Tibial nerve (tissue), 4 donors: ENCODE results near the gene KLF4. TPM values are rescaled to one million over a fixed set of nuclear protein-coding genes. Genes with fewer than 3 reads are reported as not detected.

Source experiments
- DNase-seq, 2 donors: peaks; one replicate each; pipeline ENCODE4 v3.0.0-alpha.2; 2019; ENCODE audit warnings: low spot score in 2 of 2
- H3K27ac ChIP-seq, 4 donors: fragments of 200-600 bp; sonication (generic) in 3 of 4; one replicate each; pipeline ENCODE4 v1.5.1; 2017 to 2019; ENCODE audit warnings: mild to moderate bottlenecking in 1 of 4
- H3K27me3 ChIP-seq, 2 donors: fragments of 200-600 bp; sonication (generic) in 1 of 2; one replicate each; pipeline versions ENCODE4 v1.5.1 to v1.6.0; 2017 to 2019
- H3K36me3 ChIP-seq, 3 donors: fragments of 200-600 bp; sonication (generic); one replicate each; pipeline ENCODE4 v1.5.1; 2018 to 2019
- H3K4me1 ChIP-seq, 4 donors: fragments of 200-600 bp; sonication (generic) in 3 of 4; one replicate each; pipeline ENCODE4 v1.5.1; 2017 to 2019
- H3K4me3 ChIP-seq, 4 donors: fragments of 200-600 bp; sonication (generic) in 3 of 4; one replicate each; pipeline ENCODE4 v1.5.1; 2017 to 2019; ENCODE audit warnings: mild to moderate bottlenecking in 1 of 4, moderate library complexity in 1 of 4
- H3K9me3 ChIP-seq, 4 donors: fragments of 200-600 bp; sonication (generic) in 3 of 4; one replicate each; pipeline ENCODE4 v1.5.1; 2017 to 2019
- EP300 ChIP-seq, 2 donors: sonication (generic); formaldehyde crosslinking; IDR thresholded peaks; one replicate each; pipeline ENCODE4 v1.6.1; 2017; ENCODE audit warnings: antibody characterized with exemption in 2 of 2, mild to moderate bottlenecking in 1 of 2
- POLR2A ChIP-seq, 2 donors: fragments of 450-650 bp; IDR thresholded peaks; one replicate each; pipeline ENCODE4 v1.6.1; 2017; ENCODE audit warnings: antibody characterized with exemption in 2 of 2, mild to moderate bottlenecking in 2 of 2, moderate library complexity in 2 of 2
- WGBS, 2 donors: methylation state at CpG; one replicate each; pipeline ENCODE4 v1.1.5; 2018; 5-methylcytosine and 5-hydroxymethylcytosine counted together
- total RNA-seq, 4 donors: library from RNA; depleted of rRNA; stranded (reverse); fragments of >200 nt; gene quantifications; one replicate each; pipeline ENCODE4 v1.1.0, GENCODE V29; 2016
- TF ChIP-seq, protein P1 (sequence below), 5 experiments: fragments of 200-600 bp in 3 of 5; fragments of 450-650 bp in 2 of 5; sonication (generic) in 3 of 5; IDR thresholded peaks; one replicate each; pipeline ENCODE4 v1.5.1; 2016 to 2019; ENCODE audit warnings: antibody characterized with exemption in 5 of 5, mild to moderate bottlenecking in 3 of 5, moderate library complexity in 2 of 5

The KLF4 gene
- total RNA-seq, 4 donors from 2014 or later: 90.6 to 123 (median 106) TPM

DNA sequence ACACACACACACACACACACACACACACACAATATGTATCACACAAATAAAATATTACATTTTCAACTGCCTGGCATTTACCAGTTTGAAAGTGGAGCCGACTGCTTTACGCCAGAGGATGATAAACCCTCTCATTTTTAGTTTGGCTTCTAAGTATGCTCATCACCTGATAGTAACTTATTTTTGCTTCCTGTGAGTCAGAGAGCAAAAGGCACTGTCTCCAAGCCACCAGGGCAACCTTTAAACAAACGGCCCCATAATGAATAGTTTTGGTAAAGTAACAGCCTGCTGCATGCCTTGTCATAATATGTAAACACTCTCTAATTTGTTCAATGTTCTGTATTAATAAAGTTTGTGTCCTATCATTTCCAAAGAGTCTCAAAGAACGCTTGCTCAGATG, 26.9 kb downstream of the KLF4 start:
- Histone ChIP-seq H3K9me3 (peaks cover 0 to 13% (median 3%) of the 10 kb centered on the region in 4 donors), H3K4me1 (peaks cover 0 to 13% (median 0%) of the 10 kb centered on the region in 4 donors), H3K27ac (no peak overlapping the region), H3K4me3 (no peak overlapping the region), H3K36me3 (no peaks in the 10 kb centered on the region), H3K27me3 (no peaks in the 10 kb centered on the region)
- TF ChIP-seq, protein P1, sequence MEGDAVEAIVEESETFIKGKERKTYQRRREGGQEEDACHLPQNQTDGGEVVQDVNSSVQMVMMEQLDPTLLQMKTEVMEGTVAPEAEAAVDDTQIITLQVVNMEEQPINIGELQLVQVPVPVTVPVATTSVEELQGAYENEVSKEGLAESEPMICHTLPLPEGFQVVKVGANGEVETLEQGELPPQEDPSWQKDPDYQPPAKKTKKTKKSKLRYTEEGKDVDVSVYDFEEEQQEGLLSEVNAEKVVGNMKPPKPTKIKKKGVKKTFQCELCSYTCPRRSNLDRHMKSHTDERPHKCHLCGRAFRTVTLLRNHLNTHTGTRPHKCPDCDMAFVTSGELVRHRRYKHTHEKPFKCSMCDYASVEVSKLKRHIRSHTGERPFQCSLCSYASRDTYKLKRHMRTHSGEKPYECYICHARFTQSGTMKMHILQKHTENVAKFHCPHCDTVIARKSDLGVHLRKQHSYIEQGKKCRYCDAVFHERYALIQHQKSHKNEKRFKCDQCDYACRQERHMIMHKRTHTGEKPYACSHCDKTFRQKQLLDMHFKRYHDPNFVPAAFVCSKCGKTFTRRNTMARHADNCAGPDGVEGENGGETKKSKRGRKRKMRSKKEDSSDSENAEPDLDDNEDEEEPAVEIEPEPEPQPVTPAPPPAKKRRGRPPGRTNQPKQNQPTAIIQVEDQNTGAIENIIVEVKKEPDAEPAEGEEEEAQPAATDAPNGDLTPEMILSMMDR (IDR thresholded peaks at IDR 0.05): no peak
- TF ChIP-seq POLR2A (IDR thresholded peaks at IDR 0.05) (no peak), EP300 (IDR thresholded peaks at IDR 0.05) (no peak)
- WGBS, 2 donors: 70 to 76% methylated on average over 4 of the region's 4 CpGs
- DNase-seq: no peak

GRCh38 chr9:107460153-107461023, 29.2 kb downstream of the KLF4 start:
- H3K9me3 ChIP-seq: peaks cover 0 to 13% (median 3%) of the 10 kb centered on the region in 4 donors
- WGBS, 2 donors: 83% methylated on average over 6 of the region's 6 CpGs

GRCh38 chr9:107455425-107456135, 34.0 kb downstream of the KLF4 start:
- no peak for TF ChIP-seq POLR2A (IDR thresholded peaks at IDR 0.05)
- TF ChIP-seq, protein P1 (IDR thresholded peaks at IDR 0.05): no peak
- no peak for TF ChIP-seq EP300 (IDR thresholded peaks at IDR 0.05)
- 58 to 61% methylated on average over 6 of the region's 6 CpGs for WGBS, 2 donors
- H3K9me3 ChIP-seq: peaks cover 0 to 6% (median under 1%) of the 10 kb centered on the region in 4 donors
- DNase-seq: no peak
- H3K27me3 ChIP-seq: no peaks in the 10 kb centered on the region
- H3K4me1 ChIP-seq: no peaks in the 10 kb centered on the region
- H3K36me3 ChIP-seq: no peaks in the 10 kb centered on the region
- H3K27ac ChIP-seq: no peak overlapping the region
- no peak overlapping the region for H3K4me3 ChIP-seq

More at GRCh38 chr9:107460153-107461023, 29.2 kb downstream of the KLF4 start:
- TF ChIP-seq POLR2A (IDR thresholded peaks at IDR 0.05): no peak
- no peak for TF ChIP-seq EP300 (IDR thresholded peaks at IDR 0.05)
- TF ChIP-seq, protein P1 (IDR thresholded peaks at IDR 0.05): no peak
- no peak overlapping the region for H3K27ac ChIP-seq
- H3K4me3 ChIP-seq: no peak overlapping the region
- H3K36me3 ChIP-seq: no peaks in the 10 kb centered on the region
- peaks cover 0 to 7% (median 0%) of the 10 kb centered on the region in 4 donors for H3K4me1 ChIP-seq
- no peaks in the 10 kb centered on the region for H3K27me3 ChIP-seq
- DNase-seq: no peak

- DNase-seq: no peak
- Histone ChIP-seq H3K27ac (no peak overlapping the region), H3K27me3 (no peaks in the 10 kb centered on the region), H3K4me3 (no peak overlapping the region), H3K9me3 (no peaks in the 10 kb centered on the region), H3K4me1 (no peaks in the 10 kb centered on the region), H3K36me3 (no peaks in the 10 kb centered on the region)
- 82 to 87% methylated on average over 4 of the region's 4 CpGs for WGBS, 2 donors
- TF ChIP-seq POLR2A (IDR thresholded peaks at IDR 0.05) (no peak), EP300 (IDR thresholded peaks at IDR 0.05) (no peak)
- TF ChIP-seq, protein P1 (IDR thresholded peaks at IDR 0.05): no peak
These were observed 36.1 kb downstream of the KLF4 start for GRCh38 chr9:107453479-107453878.

- H3K4me1 ChIP-seq: no peaks in the 10 kb centered on the region
- H3K9me3 ChIP-seq: no peaks in the 10 kb centered on the region
- H3K27me3 ChIP-seq: no peaks in the 10 kb centered on the region
- WGBS, 2 donors: 38 to 59% methylated on average over 1 of the region's 1 CpG
- no peak overlapping the region for H3K4me3 ChIP-seq
- no peaks in the 10 kb centered on the region for H3K36me3 ChIP-seq
- H3K27ac ChIP-seq: no peak overlapping the region
- TF ChIP-seq, protein P1 (IDR thresholded peaks at IDR 0.05): no peak
- TF ChIP-seq POLR2A (IDR thresholded peaks at IDR 0.05) (no peak), EP300 (IDR thresholded peaks at IDR 0.05) (no peak)
- DNase-seq: no peak
These were observed 41.7 kb downstream of the KLF4 start for GRCh38 chr9:107447834-107448233.
